Measurements from ENCODE around the gene PAFAH1B1.

DNA sequence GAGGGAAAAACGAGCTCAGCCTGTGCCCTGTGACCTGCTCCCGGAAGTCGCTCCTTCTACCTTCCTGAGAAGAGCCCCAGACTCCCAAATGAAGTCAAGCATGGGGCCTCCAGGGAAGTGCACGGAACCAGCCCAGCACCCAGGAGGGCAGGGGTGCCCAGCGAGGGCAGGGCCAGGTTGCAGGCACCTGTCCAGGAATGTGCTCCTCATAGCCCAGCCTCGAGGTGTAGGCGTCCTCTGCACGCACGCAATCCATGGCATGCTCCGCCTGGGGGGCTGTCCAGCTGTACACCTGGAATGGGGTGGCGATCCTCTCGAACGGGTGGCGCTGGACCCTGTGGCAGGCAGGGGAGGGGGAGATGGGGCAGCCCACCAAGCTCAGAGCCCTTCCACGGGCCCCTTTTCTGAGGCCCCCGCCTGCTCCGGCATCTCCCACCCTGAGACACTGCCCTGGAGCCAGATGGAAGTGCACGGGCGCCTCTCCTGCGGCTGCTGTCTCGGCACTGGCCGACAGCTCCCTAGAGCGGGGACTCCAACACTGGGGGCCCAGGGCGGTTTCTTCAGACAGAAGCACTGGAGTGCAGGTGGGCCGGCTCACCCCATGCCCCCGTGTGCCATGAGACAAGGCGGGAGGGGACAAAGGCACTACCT is 107.2 kb downstream of the PAFAH1B1 start:
- TF ChIP-seq, protein P1, sequence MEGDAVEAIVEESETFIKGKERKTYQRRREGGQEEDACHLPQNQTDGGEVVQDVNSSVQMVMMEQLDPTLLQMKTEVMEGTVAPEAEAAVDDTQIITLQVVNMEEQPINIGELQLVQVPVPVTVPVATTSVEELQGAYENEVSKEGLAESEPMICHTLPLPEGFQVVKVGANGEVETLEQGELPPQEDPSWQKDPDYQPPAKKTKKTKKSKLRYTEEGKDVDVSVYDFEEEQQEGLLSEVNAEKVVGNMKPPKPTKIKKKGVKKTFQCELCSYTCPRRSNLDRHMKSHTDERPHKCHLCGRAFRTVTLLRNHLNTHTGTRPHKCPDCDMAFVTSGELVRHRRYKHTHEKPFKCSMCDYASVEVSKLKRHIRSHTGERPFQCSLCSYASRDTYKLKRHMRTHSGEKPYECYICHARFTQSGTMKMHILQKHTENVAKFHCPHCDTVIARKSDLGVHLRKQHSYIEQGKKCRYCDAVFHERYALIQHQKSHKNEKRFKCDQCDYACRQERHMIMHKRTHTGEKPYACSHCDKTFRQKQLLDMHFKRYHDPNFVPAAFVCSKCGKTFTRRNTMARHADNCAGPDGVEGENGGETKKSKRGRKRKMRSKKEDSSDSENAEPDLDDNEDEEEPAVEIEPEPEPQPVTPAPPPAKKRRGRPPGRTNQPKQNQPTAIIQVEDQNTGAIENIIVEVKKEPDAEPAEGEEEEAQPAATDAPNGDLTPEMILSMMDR (IDR thresholded peaks at IDR 0.05) = no peak
- TF ChIP-seq POLR2A (IDR thresholded peaks at IDR 0.05) = no peak

Measured in adrenal gland (tissue), 5 donors.